OCI-LY1 (cell line): ENCODE measurements around the gene AKAP8L.

ENCODE experiments used
- EZH2 ChIP-seq: fragments of 200-600 bp; sonication (generic), shearing (Covaris generic); IDR thresholded peaks from 2 replicates; pipeline ENCODE4 v1.8.0; 2017; ENCODE audit warnings: borderline replicate concordance, mixed run types, mild to moderate bottlenecking, antibody characterized with exemption, low read length, moderate library complexity, mixed read lengths
- TF ChIP-seq, protein P1 (sequence below): fragments of 200-600 bp; sonication (generic), shearing (Covaris generic); IDR thresholded peaks from 2 replicates; pipeline ENCODE4 v1.5.1; 2017; ENCODE audit warnings: mild to moderate bottlenecking, antibody characterized with exemption, low read length, moderate library complexity, mixed read lengths

DNA sequence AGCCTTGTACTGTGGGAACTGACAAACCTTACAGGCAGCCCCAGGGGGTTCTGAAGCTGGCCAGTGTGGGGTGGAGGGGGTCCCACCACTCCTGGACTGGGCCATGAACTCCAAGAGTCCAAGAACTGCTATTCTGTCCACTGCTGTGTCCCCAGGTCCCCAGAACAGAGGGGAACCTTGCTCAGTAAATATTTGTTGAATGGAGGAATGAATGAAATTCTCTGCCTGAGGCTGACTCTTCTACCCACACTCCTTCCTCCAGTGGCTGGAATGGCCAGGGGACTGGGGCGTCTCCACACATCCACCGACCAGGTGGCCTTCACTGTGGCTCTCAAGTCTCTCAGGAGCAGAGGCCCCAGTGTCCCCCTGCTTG, 19.3 kb upstream of the AKAP8L start:
- TF ChIP-seq, protein P1, sequence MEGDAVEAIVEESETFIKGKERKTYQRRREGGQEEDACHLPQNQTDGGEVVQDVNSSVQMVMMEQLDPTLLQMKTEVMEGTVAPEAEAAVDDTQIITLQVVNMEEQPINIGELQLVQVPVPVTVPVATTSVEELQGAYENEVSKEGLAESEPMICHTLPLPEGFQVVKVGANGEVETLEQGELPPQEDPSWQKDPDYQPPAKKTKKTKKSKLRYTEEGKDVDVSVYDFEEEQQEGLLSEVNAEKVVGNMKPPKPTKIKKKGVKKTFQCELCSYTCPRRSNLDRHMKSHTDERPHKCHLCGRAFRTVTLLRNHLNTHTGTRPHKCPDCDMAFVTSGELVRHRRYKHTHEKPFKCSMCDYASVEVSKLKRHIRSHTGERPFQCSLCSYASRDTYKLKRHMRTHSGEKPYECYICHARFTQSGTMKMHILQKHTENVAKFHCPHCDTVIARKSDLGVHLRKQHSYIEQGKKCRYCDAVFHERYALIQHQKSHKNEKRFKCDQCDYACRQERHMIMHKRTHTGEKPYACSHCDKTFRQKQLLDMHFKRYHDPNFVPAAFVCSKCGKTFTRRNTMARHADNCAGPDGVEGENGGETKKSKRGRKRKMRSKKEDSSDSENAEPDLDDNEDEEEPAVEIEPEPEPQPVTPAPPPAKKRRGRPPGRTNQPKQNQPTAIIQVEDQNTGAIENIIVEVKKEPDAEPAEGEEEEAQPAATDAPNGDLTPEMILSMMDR = no peak
- TF ChIP-seq EZH2 = no peak
